IPS-18a (cell line): Measurements from ENCODE around the gene PREP.

ENCODE experiments used
- H3K27ac ChIP-seq: one replicate; pipeline ENCODE4 v1.5.1; 2013; ENCODE audit warnings: low read length
- H3K27me3 ChIP-seq: one replicate; pipeline ENCODE4 v1.6.1; 2013; ENCODE audit warnings: mild to moderate bottlenecking, low read length; ENCODE audit not compliant: control insufficient read depth, insufficient read depth
- H3K36me3 ChIP-seq: one replicate; pipeline ENCODE4 v1.6.1; 2013; ENCODE audit warnings: low read depth, low read length; ENCODE audit not compliant: control insufficient read depth
- H3K4me1 ChIP-seq: one replicate; pipeline ENCODE4 v1.6.1; 2013; ENCODE audit warnings: low read depth, low read length; ENCODE audit not compliant: control insufficient read depth
- H3K4me3 ChIP-seq: one replicate; pipeline ENCODE4 v1.5.1; 2013; ENCODE audit warnings: low read length
- H3K9ac ChIP-seq: one replicate; pipeline ENCODE4 v1.6.1; 2013; ENCODE audit warnings: mild to moderate bottlenecking, low read length, moderate library complexity
- H3K9me3 ChIP-seq: one replicate; pipeline ENCODE4 v1.6.1; 2013; ENCODE audit warnings: low read depth, low read length; ENCODE audit not compliant: control insufficient read depth

The PREP gene

GRCh38 chr6:105278035-105278434 is 124.8 kb downstream of the PREP start:
- no peaks in the 10 kb centered on the region for H3K9me3 ChIP-seq
- no peak overlapping the region for H3K27ac ChIP-seq
- H3K9ac ChIP-seq, result no peak overlapping the region
- H3K27me3 ChIP-seq, result no peaks in the 10 kb centered on the region
- H3K36me3 ChIP-seq, result peaks cover 39% of the 10 kb centered on the region
- H3K4me1 ChIP-seq, result peaks cover 10% of the 10 kb centered on the region
- no peak overlapping the region for H3K4me3 ChIP-seq

- Histone ChIP-seq H3K4me3 (no peak overlapping the region), H3K27me3 (no peaks in the 10 kb centered on the region), H3K9me3 (no peaks in the 10 kb centered on the region), H3K9ac (no peak overlapping the region), H3K27ac (no peak overlapping the region), H3K4me1 (peaks cover 13% of the 10 kb centered on the region), H3K36me3 (peaks cover 26% of the 10 kb centered on the region)
Measured at GRCh38 chr6:105276374-105276773, 126.5 kb downstream of the PREP start.

GRCh38 chr6:105275542-105275941 is 127.3 kb downstream of the PREP start:
- Histone ChIP-seq H3K9ac (no peak overlapping the region), H3K27me3 (no peaks in the 10 kb centered on the region), H3K4me1 (peaks cover 13% of the 10 kb centered on the region), H3K9me3 (no peaks in the 10 kb centered on the region), H3K27ac (no peak overlapping the region), H3K36me3 (peaks cover 22% of the 10 kb centered on the region), H3K4me3 (no peak overlapping the region)

- Histone ChIP-seq H3K27me3 (no peaks in the 10 kb centered on the region), H3K27ac (no peak overlapping the region), H3K4me3 (no peak overlapping the region), H3K9ac (no peak overlapping the region), H3K9me3 (no peaks in the 10 kb centered on the region), H3K4me1 (peaks cover 13% of the 10 kb centered on the region), H3K36me3 (peaks cover 22% of the 10 kb centered on the region)
Measured at GRCh38 chr6:105274678-105275077, 128.2 kb downstream of the PREP start.

- H3K4me3 ChIP-seq, result no peak overlapping the region
- H3K9me3 ChIP-seq, result no peaks in the 10 kb centered on the region
- H3K27me3 ChIP-seq, result no peaks in the 10 kb centered on the region
- H3K36me3 ChIP-seq, result peaks cover 22% of the 10 kb centered on the region
- peaks cover 13% of the 10 kb centered on the region for H3K4me1 ChIP-seq
- H3K27ac ChIP-seq, result no peak overlapping the region
- no peak overlapping the region for H3K9ac ChIP-seq
Measured at GRCh38 chr6:105273589-105273988, 129.3 kb downstream of the PREP start.

GRCh38 chr6:105272786-105273185 is 130.1 kb downstream of the PREP start:
- H3K4me1 ChIP-seq, result peaks cover 13% of the 10 kb centered on the region
- H3K36me3 ChIP-seq, result peaks cover 16% of the 10 kb centered on the region
- no peak overlapping the region for H3K4me3 ChIP-seq
- H3K27me3 ChIP-seq, result no peaks in the 10 kb centered on the region
- no peaks in the 10 kb centered on the region for H3K9me3 ChIP-seq
- H3K9ac ChIP-seq, result no peak overlapping the region
- H3K27ac ChIP-seq, result no peak overlapping the region

- H3K36me3 ChIP-seq, result peaks cover under 1% of the 10 kb centered on the region
- no peak overlapping the region for H3K27ac ChIP-seq
- no peak overlapping the region for H3K4me3 ChIP-seq
- no peaks in the 10 kb centered on the region for H3K27me3 ChIP-seq
- H3K9me3 ChIP-seq, result no peaks in the 10 kb centered on the region
- H3K4me1 ChIP-seq, result peaks cover 13% of the 10 kb centered on the region
- no peak overlapping the region for H3K9ac ChIP-seq
Measured at GRCh38 chr6:105270511-105270910, 132.4 kb downstream of the PREP start.

GRCh38 chr6:105269390-105269789 is 133.5 kb downstream of the PREP start:
- no peaks in the 10 kb centered on the region for H3K36me3 ChIP-seq

GRCh38 chr6:105263685-105264610 is 138.9 kb downstream of the PREP start:
- no peaks in the 10 kb centered on the region for H3K9me3 ChIP-seq
- H3K36me3 ChIP-seq, result no peaks in the 10 kb centered on the region
- H3K9ac ChIP-seq, result no peak overlapping the region
- H3K27me3 ChIP-seq, result no peaks in the 10 kb centered on the region
- peaks cover 17% of the 10 kb centered on the region for H3K4me1 ChIP-seq
- no peak overlapping the region for H3K27ac ChIP-seq
- H3K4me3 ChIP-seq, result no peak overlapping the region

More at GRCh38 chr6:105269390-105269789, 133.5 kb downstream of the PREP start:
- H3K9me3 ChIP-seq, result no peaks in the 10 kb centered on the region
- no peak overlapping the region for H3K27ac ChIP-seq
- H3K9ac ChIP-seq, result no peak overlapping the region
- no peak overlapping the region for H3K4me3 ChIP-seq
- peaks cover 13% of the 10 kb centered on the region for H3K4me1 ChIP-seq
- H3K27me3 ChIP-seq, result no peaks in the 10 kb centered on the region

- no peaks in the 10 kb centered on the region for H3K36me3 ChIP-seq
- peaks cover 29% of the 10 kb centered on the region for H3K4me1 ChIP-seq
- no peak overlapping the region for H3K9ac ChIP-seq
- H3K27me3 ChIP-seq, result no peaks in the 10 kb centered on the region
- H3K27ac ChIP-seq, result no peak overlapping the region
- no peak overlapping the region for H3K4me3 ChIP-seq
- H3K9me3 ChIP-seq, result no peaks in the 10 kb centered on the region
Measured at GRCh38 chr6:105259913-105260889, 142.7 kb downstream of the PREP start.

- Histone ChIP-seq H3K4me1 (peaks cover 29% of the 10 kb centered on the region), H3K9ac (no peak overlapping the region), H3K27ac (no peak overlapping the region), H3K27me3 (no peaks in the 10 kb centered on the region), H3K9me3 (no peaks in the 10 kb centered on the region), H3K4me3 (no peak overlapping the region), H3K36me3 (no peaks in the 10 kb centered on the region)
Measured at GRCh38 chr6:105258816-105259215, 144.1 kb downstream of the PREP start.
